HEK293 (cell line): ENCODE measurements around the gene NECTIN2.

Experiments used
- CTCF ChIA-PET: fragments of 350-600 bp; formaldehyde crosslinking; extraction: SDS; loops from one replicate; lab custom pipeline; 2021; ENCODE audit warnings: antibody characterized with exemption; lab: Yijun Ruan, JAX
- POLR2A ChIA-PET: fragments of 300-600 bp; formaldehyde crosslinking; extraction: SDS; loops from one replicate; lab custom pipeline; 2020; ENCODE audit warnings: antibody characterized with exemption, inconsistent platforms; lab: Yijun Ruan, JAX
- H3K27ac ChIP-seq: fragments of 200-500 bp; sonication (Bioruptor generic); 2 replicates; pipeline ENCODE4 v1.5.1; 2014; ENCODE audit warnings: low read depth, low read length, control low read depth, inconsistent platforms; ENCODE audit errors: extremely low read depth
- H3K36me3 ChIP-seq, 2 experiments: fragments of 200-500 bp in 1 of 2; sonication (Bioruptor generic) in 1 of 2; 1 replicate in 1 of 2; 2 replicates in 1 of 2; pipeline ENCODE4 v1.5.1; 2014 to 2017; ENCODE audit warnings: inconsistent platforms in 2 of 2, low read length in 2 of 2; ENCODE audit not compliant: control insufficient read depth in 2 of 2, insufficient read depth in 1 of 2
- H3K4me1 ChIP-seq: fragments of 200-500 bp; sonication (Bioruptor generic); 2 replicates; pipeline ENCODE4 v1.5.1; 2014; ENCODE audit warnings: mild to moderate bottlenecking, low read length, inconsistent platforms; ENCODE audit not compliant: control insufficient read depth, insufficient read depth
- H3K4me3 ChIP-seq: 2 replicates; pipeline ENCODE4 v1.5.1; 2011; ENCODE audit warnings: low read depth, mild to moderate bottlenecking, control low read depth, low read length, moderate library complexity
- H3K9me3 ChIP-seq: fragments of 200-500 bp; sonication (Bioruptor generic); 2 replicates; pipeline ENCODE4 v1.5.1; 2014; ENCODE audit warnings: low read depth, low read length, inconsistent platforms; ENCODE audit not compliant: control insufficient read depth, insufficient read depth
- BCL11B ChIP-seq: fragments of 450-650 bp; formaldehyde crosslinking; IDR thresholded peaks from 2 replicates; pipeline ENCODE4 v1.5.1; 2016; ENCODE audit warnings: low read depth, missing biosample characterization, missing genetic modification characterization
- MZF1 ChIP-seq: fragments of 450-650 bp; formaldehyde crosslinking; IDR thresholded peaks from 2 replicates; pipeline ENCODE4 v1.5.1; 2017; ENCODE audit warnings: missing biosample characterization, missing genetic modification characterization, borderline replicate concordance
- RBAK ChIP-seq: fragments of 450-650 bp; formaldehyde crosslinking; IDR thresholded peaks from 2 replicates; pipeline ENCODE4 v1.5.1; 2016; ENCODE audit warnings: missing biosample characterization, missing genetic modification characterization
- SETDB1 ChIP-seq: IDR thresholded peaks from one replicate; pipeline ENCODE4 v1.6.1; 2017; ENCODE audit warnings: mild to moderate bottlenecking, low read length, moderate library complexity, mixed read lengths; ENCODE audit not compliant: insufficient read length
- SP3 ChIP-seq: fragments of 450-650 bp; formaldehyde crosslinking; IDR thresholded peaks from 2 replicates; pipeline ENCODE4 v1.5.1; 2016; ENCODE audit warnings: missing biosample characterization, missing genetic modification characterization
- ZNF148 ChIP-seq: fragments of 450-650 bp; formaldehyde crosslinking; IDR thresholded peaks from 2 replicates; pipeline ENCODE4 v1.5.0; 2017; ENCODE audit warnings: missing biosample characterization, missing genetic modification characterization, borderline replicate concordance
- ZNF184 ChIP-seq: fragments of 450-650 bp; IDR thresholded peaks from 2 replicates; pipeline ENCODE4 v1.5.1; 2018; ENCODE audit warnings: missing biosample characterization, mild to moderate bottlenecking, missing genetic modification characterization
- ZNF292 ChIP-seq: fragments of 450-650 bp; formaldehyde crosslinking; IDR thresholded peaks from 2 replicates; pipeline ENCODE4 v1.5.1; 2016; ENCODE audit warnings: low read depth, missing biosample characterization, missing genetic modification characterization, borderline replicate concordance
- ZNF311 ChIP-seq: fragments of 450-650 bp; formaldehyde crosslinking; IDR thresholded peaks from 2 replicates; pipeline ENCODE4 v1.5.1; 2017; ENCODE audit warnings: missing biosample characterization, missing genetic modification characterization, borderline replicate concordance
- ZNF571 ChIP-seq: fragments of 450-650 bp; formaldehyde crosslinking; IDR thresholded peaks from 2 replicates; pipeline ENCODE4 v1.5.0; 2017; ENCODE audit warnings: missing biosample characterization, missing genetic modification characterization
- ZNF580 ChIP-seq: fragments of 450-650 bp; formaldehyde crosslinking; IDR thresholded peaks from 2 replicates; pipeline ENCODE4 v1.5.1; 2016; ENCODE audit warnings: missing biosample characterization, missing genetic modification characterization
- ZNF701 ChIP-seq: fragments of 450-650 bp; formaldehyde crosslinking; IDR thresholded peaks from 2 replicates; pipeline ENCODE4 v1.5.1; 2016; ENCODE audit warnings: missing biosample characterization, missing genetic modification characterization
- ZNF792 ChIP-seq: fragments of 450-650 bp; formaldehyde crosslinking; IDR thresholded peaks from 2 replicates; pipeline ENCODE4 v1.5.1; 2016; ENCODE audit warnings: missing biosample characterization, missing genetic modification characterization
- TF ChIP-seq, protein P1 (sequence below): fragments of 450-650 bp; formaldehyde crosslinking; IDR thresholded peaks from 2 replicates; pipeline ENCODE4 v1.5.1; 2016; ENCODE audit warnings: missing biosample characterization, missing genetic modification characterization
- TF ChIP-seq, protein P2 (sequence below): fragments of 450-650 bp; formaldehyde crosslinking; IDR thresholded peaks from 2 replicates; pipeline ENCODE4 v1.5.1; 2016; ENCODE audit warnings: missing biosample characterization, missing genetic modification characterization

Gene NECTIN2

GRCh38 chr19:44814517-44814916 is 31.6 kb upstream of the NECTIN2 start:
- Histone ChIP-seq H3K36me3 (peaks cover 0 to 21% of the 10 kb centered on the region in 2 experiments; a peak in 1 of 3 replicates), H3K27ac (no peak overlapping the region), H3K4me1 (peaks cover 1% of the 10 kb centered on the region), H3K9me3 (no peaks in the 10 kb centered on the region), H3K4me3 (no peak overlapping the region)
- CTCF ChIA-PET = no interaction called here
- POLR2A ChIA-PET = interaction anchor here (0.7 kb wide), 1 partner anchor 314 kb away, joined by 5 read pairs; the partner anchor contains the start of gene ZNF180
- TF ChIP-seq ZNF311 (tag by site-specific recombination) = no peak
- no peak for TF ChIP-seq BCL11B
- TF ChIP-seq MZF1 = no peak
- no peak for TF ChIP-seq ZNF184
- TF ChIP-seq, protein P1, sequence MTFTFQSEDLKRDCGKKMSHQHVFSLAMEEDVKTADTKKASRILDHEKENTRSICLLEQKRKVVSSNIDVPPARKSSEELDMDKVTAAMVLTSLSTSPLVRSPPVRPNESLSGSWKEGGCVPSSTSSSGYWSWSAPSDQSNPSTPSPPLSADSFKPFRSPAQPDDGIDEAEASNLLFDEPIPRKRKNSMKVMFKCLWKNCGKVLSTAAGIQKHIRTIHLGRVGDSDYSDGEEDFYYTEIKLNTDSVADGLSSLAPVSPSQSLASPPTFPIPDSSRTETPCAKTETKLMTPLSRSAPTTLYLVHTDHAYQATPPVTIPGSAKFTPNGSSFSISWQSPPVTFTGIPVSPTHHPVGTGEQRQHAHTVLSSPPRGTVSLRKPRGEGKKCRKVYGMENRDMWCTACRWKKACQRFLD (tag by site-specific recombination) = no peak
- no peak for TF ChIP-seq ZNF701 (tag by site-specific recombination)
- no peak for TF ChIP-seq SP3 (tag by site-specific recombination)
- TF ChIP-seq ZNF792 (tag by site-specific recombination) = no peak

DNA sequence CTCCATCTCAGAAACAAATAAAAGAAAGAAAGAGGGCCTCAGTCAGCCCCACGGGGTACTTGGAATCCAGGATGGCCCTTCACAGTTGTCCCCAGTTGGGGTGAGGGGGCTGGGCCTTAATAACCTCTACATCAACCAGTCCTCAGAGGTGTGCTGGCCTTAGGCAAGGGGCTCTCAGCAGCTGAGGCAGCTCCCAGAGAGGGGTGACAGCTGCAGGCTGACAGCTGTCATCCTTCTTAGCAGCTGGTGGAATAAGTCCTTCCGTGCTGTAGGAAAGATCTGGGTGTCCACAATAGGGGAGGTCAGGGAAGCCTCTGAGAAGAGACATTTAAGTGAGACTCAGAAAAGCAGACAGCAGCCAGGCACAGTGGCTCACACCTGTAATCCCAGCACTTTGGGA is 29.8 kb upstream of the NECTIN2 start:
- no peaks in the 10 kb centered on the region for H3K4me1 ChIP-seq
- no peak overlapping the region for H3K27ac ChIP-seq
- POLR2A ChIA-PET = no interaction called here
- CTCF ChIA-PET = no interaction called here
- H3K4me3 ChIP-seq = no peak overlapping the region
- peaks cover 0 to 21% of the 10 kb centered on the region in 2 experiments; a peak in 1 of 3 replicates for H3K36me3 ChIP-seq
- TF ChIP-seq ZNF148 (tag by site-specific recombination) = no peak
- TF ChIP-seq, protein P2, sequence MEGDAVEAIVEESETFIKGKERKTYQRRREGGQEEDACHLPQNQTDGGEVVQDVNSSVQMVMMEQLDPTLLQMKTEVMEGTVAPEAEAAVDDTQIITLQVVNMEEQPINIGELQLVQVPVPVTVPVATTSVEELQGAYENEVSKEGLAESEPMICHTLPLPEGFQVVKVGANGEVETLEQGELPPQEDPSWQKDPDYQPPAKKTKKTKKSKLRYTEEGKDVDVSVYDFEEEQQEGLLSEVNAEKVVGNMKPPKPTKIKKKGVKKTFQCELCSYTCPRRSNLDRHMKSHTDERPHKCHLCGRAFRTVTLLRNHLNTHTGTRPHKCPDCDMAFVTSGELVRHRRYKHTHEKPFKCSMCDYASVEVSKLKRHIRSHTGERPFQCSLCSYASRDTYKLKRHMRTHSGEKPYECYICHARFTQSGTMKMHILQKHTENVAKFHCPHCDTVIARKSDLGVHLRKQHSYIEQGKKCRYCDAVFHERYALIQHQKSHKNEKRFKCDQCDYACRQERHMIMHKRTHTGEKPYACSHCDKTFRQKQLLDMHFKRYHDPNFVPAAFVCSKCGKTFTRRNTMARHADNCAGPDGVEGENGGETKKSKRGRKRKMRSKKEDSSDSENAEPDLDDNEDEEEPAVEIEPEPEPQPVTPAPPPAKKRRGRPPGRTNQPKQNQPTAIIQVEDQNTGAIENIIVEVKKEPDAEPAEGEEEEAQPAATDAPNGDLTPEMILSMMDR (tag by site-specific recombination) = no peak
- TF ChIP-seq ZNF571 (tag by site-specific recombination) = no peak
- no peaks in the 10 kb centered on the region for H3K9me3 ChIP-seq

DNA sequence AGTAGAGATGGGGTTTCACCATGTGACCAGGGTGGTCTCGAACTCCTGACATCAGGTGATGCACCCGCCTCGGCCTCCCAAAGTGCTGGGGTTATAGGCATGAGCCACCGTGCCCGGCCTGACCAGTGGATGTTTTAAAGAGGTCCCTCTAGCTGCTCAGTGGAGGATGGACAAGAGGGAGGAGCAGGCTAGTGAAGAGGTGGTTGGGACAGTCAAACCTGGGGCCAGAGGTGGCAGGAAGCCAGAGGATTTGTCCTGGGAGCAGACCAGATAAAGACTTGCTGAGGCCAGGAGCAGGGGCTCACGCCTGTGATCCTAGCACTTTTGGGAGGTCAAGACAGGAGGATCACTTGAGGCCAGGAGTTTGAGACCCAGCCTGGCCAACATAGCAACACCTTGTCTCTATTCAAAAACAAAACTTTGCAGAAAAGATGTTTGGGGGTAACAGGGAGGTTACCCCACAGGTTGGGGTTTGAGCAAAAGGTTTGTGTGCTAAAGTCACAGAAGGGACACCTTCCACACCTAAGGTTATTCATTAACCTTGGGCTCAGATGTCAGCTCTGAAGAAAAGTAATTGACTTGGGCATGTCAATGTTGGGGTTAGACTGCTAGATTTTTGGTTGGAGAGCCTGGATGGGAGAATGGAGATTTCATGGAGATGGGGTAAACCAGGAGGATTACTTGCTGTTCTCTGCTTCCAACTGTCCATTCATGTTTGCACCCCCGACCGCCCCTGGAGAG is 28.2 kb upstream of the NECTIN2 start:
- no peak overlapping the region for H3K27ac ChIP-seq
- CTCF ChIA-PET = interaction anchor here (0.6 kb wide), 1 partner anchor 64 kb away, joined by 3 read pairs; no protein-coding TSS in a partner anchor

More for the DNA sequence above, 28.2 kb upstream of the NECTIN2 start:
- Histone ChIP-seq H3K36me3 (peaks cover 0 to 17% of the 10 kb centered on the region in 2 experiments; a peak in 1 of 3 replicates), H3K4me1 (no peaks in the 10 kb centered on the region), H3K9me3 (no peaks in the 10 kb centered on the region), H3K4me3 (no peak overlapping the region)
- POLR2A ChIA-PET = interaction anchor here (1.1 kb wide), 1 partner anchor 9 kb away, joined by 4 read pairs; the partner anchor contains the start of gene BCAM
- TF ChIP-seq RBAK (tag by site-specific recombination) (no peak), SETDB1 (no peak), ZNF292 (tag by site-specific recombination) (no peak), ZNF580 (tag by site-specific recombination) (no peak)
